Vein endothelial cell (primary cell): ENCODE data around the gene PRDM13. TPM values are rescaled to one million over a fixed set of nuclear protein-coding genes. Genes with fewer than 3 reads are reported as not detected.

Experiments used
- small RNA-seq: library from RNA; depleted of rRNA; stranded (forward); fragments of <200 nt; gene quantifications from one replicate; pipeline ENCODE3, GENCODE V24; 2012
- total RNA-seq: library from RNA; depleted of rRNA; stranded (reverse); fragments of >200 nt; gene quantifications from 2 replicates; pipeline ENCODE4 v1.2.3, GENCODE V29; 2012

PRDM13 gene
- total RNA-seq = not detected in 2 replicates

GRCh38 chr6:99606656-99607415 lies at the start of gene PRDM13:
PRDM13 (plus strand) TSS chr6:99606833; CDS start chr6:99607035, 202 bp downstream.

GRCh38 chr6:99568103-99568933 lies 38.3 kb upstream of the PRDM13 start, which contains the start of gene CCNC:
CCNC (minus strand) TSS chr6:99568660; CDS start chr6:99568527, 133 bp downstream.

Small RNAs within 50 kb of the gene (small RNA-seq; reads per million reads assigned to genes)
- gene RF00019 = not detected

Other genes starting within 250 kb of the PRDM13 start
- 2.9 and 4.9 TPM in 2 replicates for gene COQ3, start 212.6 kb upstream of the PRDM13 start, total RNA-seq
- 48.7 and 70.4 TPM in 2 replicates for gene PNISR, start 181.5 kb upstream of the PRDM13 start, total RNA-seq
- gene USP45, start 91.4 kb upstream of the PRDM13 start, total RNA-seq = 18.9 and 22.5 TPM in 2 replicates
- gene CCNC, start 38.2 kb upstream of the PRDM13 start, total RNA-seq = 91.4 and 91.5 TPM in 2 replicates